ENCODE data around the gene TRIM10.

DNA sequence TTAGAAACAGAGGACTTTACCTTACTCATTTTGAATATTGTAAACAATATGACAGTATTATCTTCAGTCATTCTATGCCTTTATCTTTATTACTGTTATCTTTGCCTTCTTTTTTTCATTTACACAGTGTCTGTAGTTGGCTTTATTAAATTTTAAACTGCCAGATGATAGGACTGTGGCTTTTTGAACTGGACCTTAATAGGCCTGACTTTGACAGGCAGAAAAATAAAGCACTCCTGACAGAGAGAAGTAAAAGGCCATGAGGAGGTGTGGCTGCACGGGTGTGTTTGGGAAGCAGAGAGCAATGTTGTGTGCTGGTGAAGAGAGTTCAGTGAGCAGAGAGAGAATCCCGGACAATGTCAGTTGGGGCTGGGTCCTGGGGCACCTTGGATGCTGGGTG lies 17.2 kb downstream of the TRIM10 start:
- TF ChIP-seq, protein P1, sequence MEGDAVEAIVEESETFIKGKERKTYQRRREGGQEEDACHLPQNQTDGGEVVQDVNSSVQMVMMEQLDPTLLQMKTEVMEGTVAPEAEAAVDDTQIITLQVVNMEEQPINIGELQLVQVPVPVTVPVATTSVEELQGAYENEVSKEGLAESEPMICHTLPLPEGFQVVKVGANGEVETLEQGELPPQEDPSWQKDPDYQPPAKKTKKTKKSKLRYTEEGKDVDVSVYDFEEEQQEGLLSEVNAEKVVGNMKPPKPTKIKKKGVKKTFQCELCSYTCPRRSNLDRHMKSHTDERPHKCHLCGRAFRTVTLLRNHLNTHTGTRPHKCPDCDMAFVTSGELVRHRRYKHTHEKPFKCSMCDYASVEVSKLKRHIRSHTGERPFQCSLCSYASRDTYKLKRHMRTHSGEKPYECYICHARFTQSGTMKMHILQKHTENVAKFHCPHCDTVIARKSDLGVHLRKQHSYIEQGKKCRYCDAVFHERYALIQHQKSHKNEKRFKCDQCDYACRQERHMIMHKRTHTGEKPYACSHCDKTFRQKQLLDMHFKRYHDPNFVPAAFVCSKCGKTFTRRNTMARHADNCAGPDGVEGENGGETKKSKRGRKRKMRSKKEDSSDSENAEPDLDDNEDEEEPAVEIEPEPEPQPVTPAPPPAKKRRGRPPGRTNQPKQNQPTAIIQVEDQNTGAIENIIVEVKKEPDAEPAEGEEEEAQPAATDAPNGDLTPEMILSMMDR (IDR thresholded peaks at IDR 0.05): no peak
- TF ChIP-seq POLR2A (IDR thresholded peaks at IDR 0.05): no peak
